Stimulated activated CD8-positive, alpha-beta memory T cell treated with anti-CD3 and anti-CD28 coated beads, Interleukin-15, amount 100 ng/mL, for 4 hours (primary cell): ENCODE data around the gene PGAP1.
"Not testable (repeated sequence)": the region's sequence is repeated elsewhere in the genome, so short reads cannot be mapped to it uniquely, and the experiment has no call there.

ENCODE experiments used
- DNase-seq, 2 donors: peaks; one replicate each; pipeline ENCODE4 v3.0.0-alpha.2; 2020; ENCODE audit warnings: low read depth in 2 of 2

The PGAP1 gene

DNA sequence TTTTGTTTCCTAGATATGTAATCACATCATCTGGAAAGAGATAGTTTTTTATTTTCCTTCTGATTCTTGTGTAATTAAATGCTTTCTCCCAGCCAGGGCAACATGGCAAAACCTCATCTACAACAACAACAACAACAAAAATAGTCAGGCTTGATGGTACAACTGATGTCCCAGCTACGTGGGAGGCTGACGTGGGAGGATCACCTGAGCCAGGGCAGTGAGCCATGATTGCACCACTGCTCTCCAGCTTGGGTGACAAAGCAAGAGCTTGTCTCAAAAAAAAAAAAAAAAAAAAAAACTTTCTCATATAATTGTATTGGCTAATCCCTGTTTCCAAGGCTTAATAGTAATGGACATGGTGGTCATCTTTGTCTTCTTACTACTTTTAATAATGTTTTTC is 26.4 kb upstream of the PGAP1 start:
- no peak for DNase-seq

DNA sequence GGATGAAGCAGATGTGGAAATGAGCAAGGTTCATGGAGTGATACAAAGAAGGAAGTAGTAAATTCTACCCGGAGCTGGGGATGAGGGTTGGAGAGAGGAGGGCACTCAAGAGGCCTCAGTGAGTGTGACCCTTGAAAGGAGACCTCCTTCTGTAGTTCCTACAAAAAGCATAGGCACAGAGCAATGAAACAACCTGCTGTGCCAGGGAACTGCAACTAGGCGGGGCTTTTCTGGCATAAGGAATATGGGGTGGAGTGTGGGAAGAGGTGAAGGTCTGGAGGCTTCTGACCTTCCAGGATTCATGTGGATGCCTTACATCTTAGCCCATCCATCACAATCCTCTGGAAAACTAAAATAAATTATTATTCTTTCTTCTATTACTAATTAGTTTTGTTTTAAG is 25.5 kb upstream of the PGAP1 start:
- DNase-seq: no peak

DNA sequence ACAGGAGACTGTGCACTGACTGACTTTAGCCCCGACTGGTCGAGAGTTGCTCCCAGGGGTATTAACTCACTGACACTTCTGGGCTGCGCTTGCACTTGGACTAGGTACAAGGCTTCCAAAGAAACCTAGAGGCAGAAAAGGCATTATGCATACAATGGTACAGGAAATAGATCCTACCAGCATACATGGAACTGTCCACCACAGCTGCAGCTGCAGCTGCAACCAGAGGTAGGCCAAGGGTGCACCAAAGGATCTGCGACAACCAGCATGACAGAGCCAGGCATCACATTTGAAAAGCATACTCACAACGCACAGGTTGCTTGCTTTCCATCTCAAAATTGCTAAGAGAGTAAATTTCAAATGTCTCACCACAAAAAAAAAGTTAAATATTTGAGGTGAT is 22.6 kb upstream of the PGAP1 start:
- DNase-seq: no peak

DNA sequence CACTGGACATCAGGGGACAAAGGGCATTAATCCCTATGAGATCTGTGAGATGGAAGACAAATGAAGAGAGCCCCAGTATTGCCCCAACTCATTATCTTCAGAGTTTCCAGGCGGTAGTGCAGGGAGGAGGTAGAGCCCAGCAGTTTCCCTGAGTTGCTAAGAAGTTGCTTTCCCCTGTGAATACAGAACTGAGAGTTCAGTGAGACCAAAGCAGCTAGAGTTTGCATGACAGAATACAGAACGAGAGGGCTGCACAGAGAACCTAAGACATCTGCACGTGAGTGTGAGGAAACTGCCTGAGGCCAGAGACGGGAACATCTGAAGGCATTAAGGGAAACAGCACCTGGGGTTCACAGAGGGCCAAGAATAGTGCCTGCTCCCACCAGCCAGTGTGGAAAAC is 18.1 kb upstream of the PGAP1 start:
- no peak for DNase-seq

DNA sequence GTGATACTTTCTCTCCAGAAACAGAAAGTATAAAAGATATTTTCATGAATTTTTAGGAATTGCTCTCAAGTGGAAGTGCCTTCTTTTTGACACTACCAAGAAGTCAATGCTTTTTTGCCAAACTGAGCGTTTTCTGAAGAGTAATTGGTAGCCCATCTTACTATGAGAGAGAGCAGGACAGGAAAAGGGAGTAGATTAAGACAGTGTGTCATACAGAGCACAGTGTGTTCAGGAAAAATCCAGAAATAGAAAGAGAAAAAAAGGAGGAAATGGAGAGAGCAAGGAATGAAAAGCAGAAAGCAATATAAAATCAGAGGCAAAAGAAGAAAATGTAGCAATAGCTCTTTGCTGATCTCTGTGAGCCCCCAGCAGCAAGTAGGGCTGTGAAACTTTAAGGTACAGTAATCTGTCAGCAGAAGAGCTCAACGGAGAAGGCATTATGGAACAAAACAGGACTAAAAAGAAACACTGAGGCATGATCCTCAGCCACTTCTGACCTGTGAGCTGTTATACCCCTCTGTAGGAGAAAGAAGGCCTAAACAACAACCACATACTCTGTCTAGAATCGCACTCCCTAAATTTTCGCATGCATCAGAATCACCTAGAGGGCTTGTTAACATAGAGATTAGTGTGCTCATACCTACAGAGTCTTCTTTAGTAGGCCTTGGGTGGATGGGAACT is 15.0 kb upstream of the PGAP1 start:
- no peak for DNase-seq

DNA sequence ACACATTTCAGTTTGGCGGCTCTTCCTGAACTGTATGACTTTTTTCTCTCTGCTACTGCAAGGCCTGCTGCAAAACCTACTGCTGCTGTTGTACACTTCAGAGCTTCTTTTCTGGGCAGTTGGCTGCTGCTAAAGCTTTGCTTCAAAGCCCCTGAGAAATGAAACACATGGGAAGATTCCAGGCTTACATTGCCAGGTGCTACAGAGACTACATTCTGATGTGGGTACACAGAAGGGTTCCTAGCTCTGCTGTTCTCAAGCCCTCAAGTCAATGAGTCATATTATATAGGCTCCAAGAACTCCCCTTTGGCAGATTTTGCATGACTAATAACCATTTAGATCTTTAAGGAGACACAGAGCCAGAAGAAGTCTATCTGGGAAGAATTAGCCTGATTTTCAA is 12.9 kb upstream of the PGAP1 start:
- no peak for DNase-seq

DNA sequence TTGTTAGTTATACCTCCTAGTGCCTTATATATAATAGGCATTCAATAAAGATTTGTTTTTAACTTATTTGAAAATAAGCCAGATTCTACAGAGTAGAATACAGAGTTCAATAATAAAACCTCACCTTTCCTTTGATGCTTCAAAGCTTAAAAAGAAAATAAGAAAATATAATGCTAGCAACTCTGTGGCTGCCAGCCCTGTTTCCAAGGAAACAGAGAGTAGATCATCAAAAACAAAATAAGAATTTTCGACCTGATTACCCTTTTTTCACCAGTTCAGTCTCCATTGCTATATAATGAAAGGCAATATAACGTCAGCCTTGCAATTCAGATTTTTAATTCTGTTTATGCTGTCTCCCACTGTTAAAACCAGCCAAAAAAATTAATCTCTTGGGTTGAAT is 8.9 kb upstream of the PGAP1 start:
- DNase-seq: no peak

DNA sequence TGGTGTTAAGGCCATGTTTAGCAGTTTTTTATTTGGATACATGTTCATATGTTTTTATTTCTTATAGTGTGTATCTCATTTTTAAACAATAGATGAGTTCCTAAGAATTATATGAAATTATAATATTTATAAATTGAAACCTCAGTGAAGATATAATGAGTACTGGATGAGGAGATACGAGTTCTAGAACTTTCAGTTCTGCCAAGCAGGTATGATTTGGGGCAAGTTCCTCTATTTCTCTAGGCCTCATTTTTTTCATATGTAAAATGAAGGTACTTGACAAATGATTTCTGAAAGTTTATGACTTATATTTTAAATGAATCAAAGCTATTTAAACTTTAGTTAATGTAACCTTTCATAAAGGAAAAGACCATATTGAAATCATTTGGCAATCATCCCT is 8.2 kb upstream of the PGAP1 start:
- DNase-seq: no peak

DNA sequence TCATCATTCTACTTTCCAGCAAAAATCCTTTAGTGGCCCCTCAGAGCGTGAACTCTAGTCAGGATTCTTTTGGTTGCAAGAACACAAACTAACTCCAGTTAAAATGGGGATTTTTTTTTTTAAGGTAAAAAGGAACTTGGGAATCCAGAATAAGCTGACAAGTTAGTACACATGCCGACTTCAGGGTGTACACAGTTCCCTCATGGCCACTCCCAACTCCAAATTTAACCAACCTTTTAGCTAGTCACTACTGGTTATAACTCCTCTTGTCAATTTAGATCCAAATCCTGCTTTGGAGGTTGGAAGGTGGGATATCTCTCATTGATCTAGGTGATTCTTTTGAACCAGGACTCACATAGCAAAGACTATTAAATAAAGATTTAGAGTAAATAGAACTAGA is 5.0 kb upstream of the PGAP1 start:
- DNase-seq: no peak

DNA sequence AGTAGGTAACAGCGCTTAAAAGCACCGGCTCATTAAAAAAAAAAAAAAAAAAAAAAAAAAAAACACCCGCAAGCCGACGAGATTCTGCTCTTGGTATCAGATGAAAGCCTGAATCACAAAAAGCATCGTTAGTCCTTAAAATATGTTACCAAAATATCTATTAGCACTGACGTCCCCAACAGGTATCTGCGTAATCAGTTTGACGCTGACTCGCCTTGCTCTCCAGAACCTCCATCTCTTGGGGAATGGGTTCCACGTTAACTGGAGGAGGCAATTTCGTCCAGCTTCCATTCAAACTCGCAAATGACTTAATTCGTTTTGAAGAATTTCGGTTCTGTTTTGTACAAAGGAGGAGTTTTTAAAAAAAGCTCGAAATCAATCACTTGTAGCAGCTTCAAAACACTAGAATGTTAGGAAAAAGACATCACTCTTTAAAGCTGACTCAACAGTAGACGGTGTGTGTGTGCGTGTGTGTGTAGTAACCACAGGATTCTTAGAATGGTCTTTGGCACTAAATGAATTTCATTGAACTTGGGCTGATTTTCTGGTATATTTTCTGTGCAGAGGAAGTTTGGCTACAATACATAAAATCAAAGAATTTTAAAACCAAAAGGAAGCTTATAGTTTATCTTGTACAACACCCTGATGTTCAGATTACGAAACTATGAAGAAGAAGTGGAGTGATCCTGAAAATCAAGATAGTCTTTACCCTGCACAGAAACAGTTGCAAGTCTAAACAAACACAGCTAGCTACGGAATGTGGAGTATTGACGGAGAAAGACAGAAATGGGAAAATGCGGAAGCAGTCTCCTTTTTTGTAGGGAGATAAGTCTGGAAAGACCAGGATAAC is 1.1 kb upstream of the PGAP1 start:
- peak in 1 of 2 donors; percentile 23 for DNase-seq

DNA sequence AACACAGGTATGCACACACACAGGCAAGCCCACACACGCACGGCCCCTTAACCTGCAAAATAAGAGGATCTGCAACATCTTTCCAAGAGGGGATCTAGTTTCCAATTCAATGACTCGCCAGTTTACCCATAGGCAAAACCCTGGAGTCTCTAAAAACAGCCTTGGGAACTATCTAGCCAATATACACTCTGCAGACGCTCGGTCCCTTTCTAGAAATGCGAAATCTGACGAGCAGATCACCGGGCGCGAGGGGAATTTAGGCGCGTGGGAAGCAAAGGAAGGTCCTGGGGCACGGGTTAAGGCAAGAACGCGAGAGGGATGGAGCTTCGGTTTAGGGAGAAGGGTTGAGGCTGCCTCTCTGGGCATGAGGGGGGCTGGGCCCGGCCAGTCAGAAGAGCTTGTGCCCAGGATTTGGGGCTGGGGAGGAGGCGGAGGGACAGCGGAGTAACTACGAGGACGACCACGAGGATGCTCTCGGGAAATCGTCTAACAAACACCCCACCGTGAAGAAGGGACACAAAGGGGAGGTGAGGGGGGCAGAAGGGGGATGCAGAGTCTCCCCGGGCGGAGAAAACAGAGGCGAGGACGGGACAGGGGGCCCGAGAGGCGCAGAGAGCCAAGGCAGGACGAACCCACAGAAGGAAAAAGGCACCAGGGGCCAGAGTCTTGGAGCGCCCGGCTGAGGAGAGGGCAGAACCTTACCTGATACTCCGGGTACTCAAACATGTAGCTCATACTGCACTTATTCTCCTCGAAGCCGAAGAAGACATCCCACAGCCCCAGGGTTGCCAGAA is 542 bp downstream of the PGAP1 start:
- no peak for DNase-seq

DNA sequence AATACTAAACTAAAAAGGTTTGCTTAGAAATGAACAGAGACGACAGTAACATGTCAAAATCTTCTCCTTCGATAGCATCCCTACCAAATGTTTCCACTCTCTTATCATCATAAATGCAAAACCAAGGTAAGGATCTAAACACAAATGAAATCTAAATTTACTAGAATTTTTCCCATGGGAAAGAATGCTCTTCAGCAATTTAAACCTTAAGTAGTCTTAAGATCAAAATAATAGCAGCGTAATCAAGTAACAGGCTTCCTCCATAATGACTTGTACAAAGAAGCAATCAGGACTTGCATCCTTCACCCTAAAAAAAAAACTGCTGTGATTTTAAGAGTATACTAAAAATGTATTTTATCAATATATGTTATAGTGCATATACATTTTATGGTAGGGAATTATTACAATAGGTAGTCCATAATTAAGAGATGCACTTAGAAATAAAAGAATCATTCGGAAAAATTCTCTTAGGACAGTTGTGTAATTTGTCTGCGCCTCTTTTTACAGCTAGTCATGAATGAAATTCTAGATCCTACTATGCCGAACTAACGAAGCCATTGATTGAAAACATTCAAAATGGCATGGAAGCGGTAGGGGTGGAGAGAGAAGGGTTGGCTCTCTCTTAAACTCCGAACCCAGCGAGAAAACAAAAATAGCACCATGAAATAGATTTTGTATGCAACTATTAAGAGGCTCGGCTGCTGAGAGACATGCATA is 1.3 kb downstream of the PGAP1 start:
- DNase-seq: no peak

DNA sequence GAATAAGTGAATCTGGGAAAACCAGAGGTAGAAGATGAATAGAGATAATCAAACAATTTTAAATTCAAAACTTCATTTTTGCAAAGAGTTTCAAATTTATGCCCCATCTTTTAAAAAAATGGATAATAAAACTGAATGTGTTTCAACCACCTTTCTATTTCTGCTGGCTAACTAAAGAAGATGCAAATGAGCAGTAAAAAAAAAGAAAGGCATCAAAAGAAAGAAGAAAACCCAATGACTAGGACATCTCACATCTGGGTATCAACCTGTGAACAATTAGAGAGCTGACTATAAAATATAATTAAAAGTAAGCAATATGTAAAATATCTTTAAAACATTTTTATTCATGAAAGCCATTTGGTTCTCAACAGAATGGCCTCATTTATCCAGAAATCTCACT is 2.5 kb downstream of the PGAP1 start:
- no peak for DNase-seq

DNA sequence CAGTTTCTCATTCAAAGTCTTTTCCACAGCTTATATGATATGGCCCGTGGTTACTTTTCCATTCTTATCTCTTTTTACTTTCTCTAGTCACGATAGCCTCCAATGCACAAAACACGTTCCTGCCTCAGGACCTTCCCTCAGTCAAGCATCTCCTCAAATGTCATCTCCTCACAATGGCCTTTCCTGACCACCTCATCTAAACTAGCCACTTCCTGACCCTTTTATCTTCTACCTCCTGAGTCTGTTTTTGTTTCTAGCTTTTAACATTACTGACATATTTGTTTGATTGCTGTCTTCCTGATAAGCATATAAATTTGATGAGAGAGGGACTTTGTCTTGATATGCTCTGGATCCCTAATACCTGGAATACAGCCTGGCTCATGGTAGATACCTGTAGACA is 7.6 kb downstream of the PGAP1 start:
- DNase-seq: no peak

DNA sequence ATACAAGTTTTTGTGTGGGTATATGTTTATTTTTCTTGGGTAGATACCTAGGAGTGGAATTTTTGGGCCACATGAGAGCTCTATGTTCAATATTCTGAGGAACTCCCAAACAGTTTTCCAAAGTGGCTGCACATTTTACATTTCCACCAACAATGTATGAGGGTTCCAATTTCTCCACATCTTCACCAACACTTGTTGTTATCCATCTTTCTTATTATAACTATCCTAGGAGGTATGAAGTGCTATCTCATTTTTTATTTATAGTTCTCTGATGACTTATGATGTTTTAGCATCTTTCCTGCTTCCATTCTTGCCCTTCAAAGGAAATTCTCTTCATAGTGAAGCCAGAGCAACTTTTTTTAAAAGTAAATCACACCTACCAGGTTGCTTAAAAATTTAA is 8.7 kb downstream of the PGAP1 start:
- no peak for DNase-seq

DNA sequence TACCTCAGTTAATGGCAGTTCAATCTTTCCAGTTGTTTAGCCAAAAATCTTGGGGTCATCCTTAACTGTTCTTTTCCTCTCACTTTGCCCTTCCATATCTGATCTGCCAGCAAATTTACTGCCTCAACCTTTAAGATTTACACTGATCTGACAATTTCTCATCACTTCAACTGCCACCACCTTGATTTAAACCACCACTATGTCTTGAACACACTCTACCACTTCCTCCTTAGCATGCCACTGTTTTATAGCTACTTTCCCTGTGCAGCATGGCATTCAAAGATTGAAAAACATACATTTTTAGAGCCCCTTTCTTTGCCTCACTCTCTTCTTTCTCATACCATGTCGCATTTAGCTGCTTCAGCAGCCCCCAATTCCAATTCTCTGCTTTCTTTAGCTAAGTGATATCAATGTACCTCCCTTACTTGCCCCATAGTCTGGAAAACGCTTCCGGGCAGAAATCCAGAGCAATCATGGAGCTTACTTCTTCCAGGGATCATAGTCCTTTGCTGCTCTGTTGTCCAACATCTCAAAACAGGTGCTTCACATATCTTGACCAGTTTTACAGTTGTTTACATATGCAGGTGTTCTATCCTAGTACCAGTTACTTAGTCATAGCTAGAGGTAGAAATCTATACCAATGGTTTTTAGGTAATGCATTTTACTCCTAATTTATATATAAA is 10.9 kb downstream of the PGAP1 start:
- DNase-seq: no peak

DNA sequence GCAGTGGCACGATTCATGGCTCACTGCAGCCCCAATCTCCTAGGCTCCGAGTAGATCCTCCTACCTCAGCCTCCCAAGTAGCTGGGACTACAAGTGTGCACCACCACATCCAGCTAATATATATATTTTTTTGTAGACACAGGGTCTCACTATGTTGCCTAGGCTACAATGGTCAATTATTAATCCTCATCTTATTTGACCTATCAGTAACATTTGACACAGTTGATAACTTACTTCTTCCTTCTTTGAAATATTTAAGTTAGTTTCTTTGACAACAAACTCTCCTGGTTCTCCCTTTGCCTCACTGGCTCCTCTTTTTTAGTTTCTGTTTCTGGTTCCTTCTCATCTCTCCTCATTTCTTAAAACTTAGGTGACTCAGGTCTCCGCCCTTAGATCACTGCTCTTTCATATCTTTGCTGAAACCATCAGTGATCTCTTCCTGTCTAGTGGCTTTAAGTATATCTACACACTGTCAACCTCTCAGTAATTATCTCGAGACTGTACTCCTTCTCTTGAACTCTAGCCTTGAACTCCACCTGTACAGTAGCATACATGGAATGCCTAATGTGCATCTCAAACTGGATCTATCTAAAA is 11.5 kb downstream of the PGAP1 start:
- no peak for DNase-seq

DNA sequence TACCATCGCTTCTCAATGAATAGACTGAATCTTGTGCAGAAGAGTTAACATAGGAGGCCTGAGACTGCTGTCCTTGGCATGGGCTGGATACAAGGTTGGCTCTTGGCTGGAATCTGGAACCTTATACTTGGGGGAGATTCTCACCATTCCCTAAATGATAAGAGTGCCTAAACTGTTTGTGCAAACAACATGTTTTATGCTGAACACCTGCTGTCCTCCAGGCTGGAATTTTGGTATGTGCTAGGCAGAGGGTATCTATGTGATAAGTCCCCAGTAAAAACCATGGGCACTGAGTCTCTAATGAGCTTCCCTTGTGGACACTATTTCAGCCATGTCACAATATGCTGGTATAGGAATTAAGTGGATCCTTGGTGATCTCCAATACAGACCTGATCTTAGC is 12.8 kb downstream of the PGAP1 start:
- no peak for DNase-seq

DNA sequence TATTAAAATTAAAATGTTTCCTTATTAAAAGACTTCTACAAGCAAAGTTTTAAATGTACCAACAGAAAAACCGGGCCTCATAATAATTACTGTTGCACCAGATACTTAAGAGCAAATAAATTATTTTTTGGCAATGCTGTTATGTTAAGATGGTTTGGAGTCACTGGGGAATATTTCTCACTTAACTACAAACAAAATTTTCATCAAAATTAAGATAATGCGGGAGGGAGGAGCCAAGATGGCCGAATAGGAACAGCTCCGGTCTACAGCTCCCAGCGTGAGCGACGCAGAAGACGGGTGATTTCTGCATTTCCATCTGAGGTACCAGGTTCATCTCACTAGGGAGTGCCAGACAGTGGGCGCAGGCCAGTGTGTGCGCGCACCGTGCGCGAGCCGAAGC is 21.1 kb downstream of the PGAP1 start:
- DNase-seq: not testable (repeated sequence)

DNA sequence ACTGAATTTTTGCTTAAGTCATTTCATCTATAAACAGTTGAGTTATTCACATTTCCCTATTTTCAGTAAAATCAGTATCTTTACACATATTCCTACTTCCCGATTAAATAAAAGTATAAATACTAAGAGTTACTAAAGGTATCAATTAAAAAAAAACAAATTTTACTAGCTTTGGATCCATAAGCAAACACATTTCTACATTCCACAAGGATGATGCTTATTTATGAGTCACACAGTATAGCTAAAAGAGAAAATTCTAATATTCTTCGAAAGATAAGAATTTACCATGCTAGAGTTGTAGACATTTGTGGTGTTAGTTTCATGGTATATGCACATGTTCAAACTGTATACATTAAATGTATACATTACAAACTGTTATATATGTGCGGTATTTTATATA is 23.7 kb downstream of the PGAP1 start:
- DNase-seq: no peak

DNA sequence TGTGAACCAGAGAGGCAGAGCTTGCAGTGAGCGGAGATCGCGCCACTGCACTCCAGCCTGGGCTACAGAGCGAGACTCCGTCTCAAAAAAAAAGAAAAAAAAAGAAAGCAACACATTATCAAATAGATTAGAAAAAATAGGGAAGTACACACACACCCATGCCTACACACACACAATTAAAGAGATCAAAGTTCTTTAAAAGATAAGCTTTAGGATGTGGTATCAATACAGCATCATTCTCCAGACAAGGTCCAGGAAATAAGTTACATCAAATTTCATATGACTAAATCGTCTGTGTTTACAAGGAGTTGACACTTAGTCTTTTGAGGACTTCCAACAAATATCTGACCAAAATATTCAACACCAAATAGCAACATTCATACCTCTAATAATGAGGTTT is 25.7 kb downstream of the PGAP1 start:
- DNase-seq: no peak
